Pancreas (tissue), 10 donors: ENCODE results near the gene VAV1. TPM values are rescaled to one million over a fixed set of nuclear protein-coding genes. Genes with fewer than 3 reads are reported as not detected.
A peak's percentile ranks its signal among the peaks of the same experiment; 100 is the strongest.

Experiments
- ATAC-seq, 4 donors: fragments of 200-7000 bp; cut with Tn5 transposase; one replicate each; pipeline versions ENCODE4 v1.8.0 to v1.9.1; 2020; ENCODE audit warnings: mild to moderate bottlenecking in 4 of 4, moderate library complexity in 4 of 4
- DNase-seq, 6 donors: peaks; one replicate each; pipeline ENCODE4 v3.0.0-alpha.2; 2020
- FAIRE-seq: peaks from 2 replicates; lab custom pipeline; 2012; peaks lifted over from hg19 to GRCh38; lab: Jason Lieb, UNC
- H3K27ac ChIP-seq, 4 donors: fragments of 200-600 bp; sonication (generic); 1 replicate in 3 of 4; 2 replicates in 1 of 4; pipeline versions ENCODE4 v1.5.0 to v1.8.0; 2020
- H3K27me3 ChIP-seq, 4 donors: fragments of 200-600 bp; one replicate each; pipeline ENCODE4 v1.8.0; 2021
- H3K36me3 ChIP-seq, 3 donors: fragments of 200-600 bp; sonication (generic) in 1 of 3; one replicate each; pipeline versions ENCODE4 v1.5.0 to v1.8.0; 2020 to 2021
- H3K4me1 ChIP-seq, 3 donors: fragments of 200-600 bp; one replicate each; pipeline ENCODE4 v1.8.0; 2021
- H3K4me3 ChIP-seq, 4 donors: fragments of 200-600 bp; sonication (generic) in 2 of 4; one replicate each; pipeline versions ENCODE4 v1.5.0 to v1.8.0; 2020 to 2021
- H3K9me3 ChIP-seq, 4 donors: fragments of 200-600 bp; one replicate each; pipeline ENCODE4 v1.8.0; 2021
- CTCF ChIP-seq, 4 donors: fragments of 200-600 bp; sonication (generic) in 3 of 4; IDR thresholded peaks; one replicate each; pipeline versions ENCODE4 v1.5.0 to v1.8.0; 2021; ENCODE audit warnings: antibody characterized with exemption in 4 of 4
- WGBS, 2 donors: extraction: QIAGEN DNeasy Blood & Tissue Kit; methylation state at CpG; one replicate each; pipeline ENCODE4 v1.1.7; 2013; 5-methylcytosine and 5-hydroxymethylcytosine counted together
- intact Hi-C, 3 donors: fragments of 100-400 bp; cut with DNase I; formaldehyde crosslinking; loops; one replicate each; pipeline versions ENCODE4 v1.11.1 to v1.14.2; 2022
- polyA plus RNA-seq, 2 donors: library from polyadenylated mRNA; stranded (reverse); fragments of 200-250 nt; gene quantifications; one replicate each; pipeline ENCODE4 v1.2.3, GENCODE V29; 2013
- total RNA-seq, 6 donors: library from RNA; stranded (reverse); fragmentation: NEBNext Ultra II Directional in 4 of 6; extraction: Animal tissue kit (Norgen Biotek cat#: 25700) in 4 of 6; gene quantifications; one replicate each; pipeline versions ENCODE4 v1.2.1 to v1.2.4, GENCODE V29; 2021 to 2023
- donor health status: healthy with polysubstance abuse.
- donor health status: DM: no; HTN: no; CAD: no; lungs with moderate emphysema.
- donor health status: DM: no; HTN: no; CAD: no.
- donor health status: control.
- donor health status: control.
- donor health status: Bipolar disorder and iron deficiency.
- donor health status: DM: yes; HTN: yes; CAD: no.
- donor health status: DM: no; HTN: no; CAD: no.
- donor health status: DM: no; HTN: no; CAD: no.
- donor health status: DM: yes; HTN: yes; CAD: no.

Gene VAV1
- total and polyA plus RNA-seq, 8 donors, result 0.23 to 7.3 (median 1.2) TPM

- intact Hi-C loops, result no loop called here
- Histone ChIP-seq H3K9me3 (no peaks in the 10 kb centered on the region), H3K27me3 (no peaks in the 10 kb centered on the region), H3K36me3 (no peaks in the 10 kb centered on the region), H3K4me1 (no peaks in the 10 kb centered on the region), H3K27ac (no peak overlapping the region), H3K4me3 (no peak overlapping the region)
- ATAC-seq (no peak), DNase-seq (no peak), FAIRE-seq (no peak)
- TF ChIP-seq CTCF (IDR thresholded peaks at IDR 0.05), result no peak
- WGBS, 2 donors, result 76 to 81% methylated on average over 16 of the region's 16 CpGs
Measured at GRCh38 chr19:6833166-6833790, 60.8 kb downstream of the VAV1 start.

- 83 to 92% methylated on average over 2 of the region's 2 CpGs for WGBS, 2 donors
- FAIRE-seq (peak; percentile 17), ATAC-seq (no peak), DNase-seq (no peak)
- Histone ChIP-seq H3K4me3 (no peak overlapping the region), H3K36me3 (no peaks in the 10 kb centered on the region), H3K4me1 (no peaks in the 10 kb centered on the region), H3K27ac (no peak overlapping the region), H3K27me3 (no peaks in the 10 kb centered on the region), H3K9me3 (no peaks in the 10 kb centered on the region)
- TF ChIP-seq CTCF (IDR thresholded peaks at IDR 0.05), result no peak
- intact Hi-C loops, result no loop called here
Measured at GRCh38 chr19:6834433-6834832, 61.9 kb downstream of the VAV1 start.

DNA sequence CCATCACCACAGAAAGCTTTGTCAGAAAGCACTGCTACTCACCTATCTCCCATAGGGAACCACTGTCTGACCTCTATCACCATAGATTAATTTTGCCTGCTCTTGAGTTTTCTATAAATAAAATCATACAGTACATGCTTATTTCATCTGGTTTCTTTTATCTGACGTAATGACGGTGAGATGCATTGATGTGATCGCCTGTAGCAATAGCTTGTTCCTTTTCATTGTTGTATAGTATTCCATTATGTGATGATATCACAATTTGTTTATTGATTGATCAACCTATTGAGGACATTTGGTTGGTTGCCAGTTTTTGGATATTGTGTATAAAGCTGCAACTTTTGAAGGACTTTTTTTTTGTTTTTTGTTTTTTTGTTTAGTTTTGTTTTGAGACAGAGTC is 63.0 kb downstream of the VAV1 start:
- no peak for TF ChIP-seq CTCF (IDR thresholded peaks at IDR 0.05)
- Histone ChIP-seq H3K27ac (no peak overlapping the region), H3K4me3 (no peak overlapping the region), H3K36me3 (no peaks in the 10 kb centered on the region), H3K27me3 (no peaks in the 10 kb centered on the region), H3K4me1 (no peaks in the 10 kb centered on the region), H3K9me3 (no peaks in the 10 kb centered on the region)
- no peak for FAIRE-seq
- intact Hi-C loops, result no loop called here
- DNase-seq, result no peak
- no peak for ATAC-seq
- WGBS, 2 donors, result 70 to 85% methylated on average over 3 of the region's 3 CpGs

DNA sequence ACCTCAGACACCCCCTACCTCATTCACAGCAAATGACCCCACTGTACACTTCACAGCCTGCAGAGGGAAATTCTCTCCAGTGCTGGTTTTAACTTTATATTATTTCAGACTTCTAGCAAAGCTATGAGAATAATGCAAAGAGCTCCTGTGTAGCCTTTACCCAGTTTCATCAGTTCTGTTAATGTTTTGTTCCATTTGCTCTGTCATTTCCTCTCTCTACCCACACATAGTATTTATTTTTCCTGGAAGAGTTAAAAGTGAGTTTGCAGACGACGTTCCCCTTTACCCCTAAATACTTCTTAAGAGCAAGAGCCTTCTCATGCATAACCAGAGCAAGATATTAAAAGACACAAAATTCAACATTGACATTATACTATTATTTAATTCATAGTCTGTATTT is 65.0 kb downstream of the VAV1 start:
- FAIRE-seq, result no peak
- 24 to 53% methylated on average over 2 of the region's 2 CpGs for WGBS, 2 donors
- Histone ChIP-seq H3K4me1 (no peaks in the 10 kb centered on the region), H3K36me3 (no peaks in the 10 kb centered on the region), H3K4me3 (no peak overlapping the region), H3K27me3 (no peaks in the 10 kb centered on the region), H3K9me3 (no peaks in the 10 kb centered on the region), H3K27ac (no peak overlapping the region)
- intact Hi-C loops, result no loop called here
- ATAC-seq, result no peak
- DNase-seq, result no peak
- TF ChIP-seq CTCF (IDR thresholded peaks at IDR 0.05), result no peak

GRCh38 chr19:6838062-6838655 is 65.7 kb downstream of the VAV1 start:
- intact Hi-C loops, result no loop called here
- no peaks in the 10 kb centered on the region for H3K27me3 ChIP-seq
- H3K9me3 ChIP-seq, result no peaks in the 10 kb centered on the region
- H3K27ac ChIP-seq, result no peak overlapping the region
- FAIRE-seq (no peak), ATAC-seq (no peak), DNase-seq (no peak)
- WGBS, 2 donors, result 61 to 66% methylated on average over 3 of the region's 3 CpGs
- TF ChIP-seq CTCF (IDR thresholded peaks at IDR 0.05), result no peak
- H3K4me1 ChIP-seq, result no peaks in the 10 kb centered on the region
- H3K4me3 ChIP-seq, result no peak overlapping the region
- H3K36me3 ChIP-seq, result no peaks in the 10 kb centered on the region
